ENCODE measurements around the gene DCTN4.
"Not testable (repeated sequence)": the region's sequence is repeated elsewhere in the genome, so short reads cannot be mapped to it uniquely, and the experiment has no call there.

DCTN4 gene

DNA sequence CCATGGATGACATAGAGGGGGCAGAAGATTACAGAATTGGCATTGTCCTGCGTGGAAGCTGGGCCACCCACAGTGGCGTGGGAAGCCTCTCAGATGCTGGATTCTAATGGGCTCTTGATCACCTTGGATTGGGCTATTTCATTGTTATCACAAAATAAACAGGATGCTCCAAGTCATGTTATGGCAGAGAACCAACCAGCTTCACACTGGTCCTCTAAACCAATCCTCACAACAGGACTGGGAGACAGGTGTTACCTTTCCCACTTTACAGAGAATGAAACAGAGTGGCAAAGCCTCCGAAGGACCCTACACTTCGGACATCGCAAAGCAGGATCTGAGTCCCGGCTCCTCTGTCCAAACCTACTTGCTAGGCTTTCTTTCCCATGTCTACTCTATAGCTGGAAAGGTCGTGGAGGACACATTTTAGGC is 19.3 kb upstream of the DCTN4 start:
- no peak for DNase-seq

DNA sequence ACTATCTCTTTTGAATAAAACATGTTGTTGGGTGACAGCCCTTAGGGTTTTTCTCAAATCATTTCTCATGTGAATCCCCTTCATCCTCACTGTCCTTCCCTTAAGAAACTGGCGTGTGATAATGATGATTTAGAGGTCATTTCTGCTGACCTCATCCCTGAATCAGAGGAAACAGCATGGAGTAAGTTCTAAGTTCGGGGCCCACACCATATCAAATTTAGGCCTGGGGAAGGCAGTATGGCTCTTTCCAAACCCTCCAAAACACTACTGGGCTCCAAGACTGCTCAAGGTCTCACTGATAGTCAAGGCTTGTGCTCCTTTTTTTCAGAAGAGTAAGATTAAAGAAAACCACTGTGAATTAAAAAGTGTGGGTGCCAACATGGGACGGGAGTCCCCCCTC is 18.9 kb upstream of the DCTN4 start:
- no peak for DNase-seq

DNA sequence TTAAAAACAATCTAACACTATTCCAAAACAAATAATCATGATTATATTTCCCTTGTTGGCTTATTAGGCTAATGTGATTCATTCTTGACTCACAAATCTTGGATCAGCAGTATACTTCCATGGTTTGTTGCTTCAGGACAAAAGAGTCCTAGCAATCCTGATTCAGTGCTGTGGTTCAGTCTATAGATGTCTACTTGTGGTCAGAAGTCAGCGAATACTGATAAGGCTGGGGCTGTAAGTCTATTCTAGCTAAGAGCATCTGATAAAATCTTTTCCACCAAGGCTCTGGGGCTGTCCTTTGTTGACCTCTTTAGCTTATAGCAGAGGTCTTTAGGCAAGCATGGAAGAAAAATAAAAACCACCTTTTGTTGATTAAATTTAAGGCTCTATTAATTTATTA is 15.3 kb upstream of the DCTN4 start:
- DNase-seq, result no peak

DNA sequence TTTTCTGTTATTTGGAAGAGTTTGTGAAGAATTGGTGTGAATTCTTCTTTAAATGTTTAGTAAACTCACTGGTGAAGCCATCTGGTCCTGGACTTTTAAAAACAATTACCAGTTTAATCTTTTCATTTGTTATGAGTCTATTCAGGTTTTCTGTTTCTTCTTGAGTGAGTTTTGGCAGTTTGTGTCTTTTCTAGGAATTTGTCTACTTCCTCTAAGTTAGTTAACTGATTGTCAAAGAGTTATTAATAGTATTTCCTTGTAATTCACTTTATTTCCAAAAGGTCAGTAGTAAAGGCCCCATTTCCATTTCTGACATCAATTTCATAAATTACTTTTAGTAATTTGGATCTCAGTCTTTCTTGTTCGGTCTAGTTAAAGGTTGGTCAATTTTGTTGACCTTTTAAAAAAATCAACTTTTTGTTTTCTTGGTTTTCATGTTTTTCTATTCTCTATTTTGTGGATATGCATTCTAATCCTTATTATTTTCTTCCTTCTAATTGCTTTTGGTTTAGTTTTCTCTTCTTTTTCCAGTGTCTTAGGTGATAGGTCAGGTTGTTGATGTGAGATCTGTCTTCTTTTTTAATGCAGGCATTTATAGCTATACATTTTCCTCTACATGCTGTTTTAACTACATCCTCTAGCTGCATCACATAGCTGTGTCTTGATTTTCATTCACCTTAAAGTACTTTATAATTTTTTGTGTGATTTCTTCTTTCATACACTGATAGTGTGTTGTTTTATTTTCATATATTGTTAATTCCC is 12.4 kb upstream of the DCTN4 start:
- DNase-seq, result no peak

DNA sequence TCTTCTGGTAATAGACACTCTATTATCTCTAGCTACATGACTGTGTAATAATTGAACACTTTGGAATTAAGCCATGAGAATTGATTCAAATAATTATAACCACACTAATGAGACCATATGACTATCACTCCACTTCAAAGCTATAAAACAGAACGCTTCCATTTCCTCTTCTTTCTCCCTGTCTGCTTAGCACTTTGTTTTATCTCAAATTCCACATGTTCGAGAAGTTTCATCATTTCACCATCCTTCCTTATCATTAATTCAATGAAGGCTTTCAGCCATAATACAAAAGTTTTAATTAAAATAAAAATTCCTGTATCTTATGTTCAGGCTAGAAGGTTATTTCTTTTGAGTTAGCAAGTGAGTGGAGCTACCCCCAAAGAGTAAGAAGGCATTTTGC is 7.4 kb upstream of the DCTN4 start:
- DNase-seq, result no peak

DNA sequence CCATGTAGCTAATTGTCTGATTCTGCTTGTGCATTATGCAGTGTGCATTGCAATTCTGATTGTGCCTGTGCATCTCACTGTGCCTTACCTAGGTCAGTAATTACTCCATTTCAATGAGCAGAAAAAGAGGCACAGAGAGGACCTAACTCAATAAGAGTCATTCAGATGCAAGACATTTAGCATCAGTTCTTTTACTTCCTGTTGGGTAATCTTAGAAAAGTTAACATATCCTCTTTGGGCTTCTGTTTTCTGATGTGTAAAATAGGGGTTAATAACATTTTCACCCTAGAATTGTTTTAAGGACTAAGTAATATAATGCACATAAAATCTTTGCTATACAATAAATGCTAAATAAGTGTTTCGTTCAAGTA is 7.0 kb upstream of the DCTN4 start:
- no peak for DNase-seq

DNA sequence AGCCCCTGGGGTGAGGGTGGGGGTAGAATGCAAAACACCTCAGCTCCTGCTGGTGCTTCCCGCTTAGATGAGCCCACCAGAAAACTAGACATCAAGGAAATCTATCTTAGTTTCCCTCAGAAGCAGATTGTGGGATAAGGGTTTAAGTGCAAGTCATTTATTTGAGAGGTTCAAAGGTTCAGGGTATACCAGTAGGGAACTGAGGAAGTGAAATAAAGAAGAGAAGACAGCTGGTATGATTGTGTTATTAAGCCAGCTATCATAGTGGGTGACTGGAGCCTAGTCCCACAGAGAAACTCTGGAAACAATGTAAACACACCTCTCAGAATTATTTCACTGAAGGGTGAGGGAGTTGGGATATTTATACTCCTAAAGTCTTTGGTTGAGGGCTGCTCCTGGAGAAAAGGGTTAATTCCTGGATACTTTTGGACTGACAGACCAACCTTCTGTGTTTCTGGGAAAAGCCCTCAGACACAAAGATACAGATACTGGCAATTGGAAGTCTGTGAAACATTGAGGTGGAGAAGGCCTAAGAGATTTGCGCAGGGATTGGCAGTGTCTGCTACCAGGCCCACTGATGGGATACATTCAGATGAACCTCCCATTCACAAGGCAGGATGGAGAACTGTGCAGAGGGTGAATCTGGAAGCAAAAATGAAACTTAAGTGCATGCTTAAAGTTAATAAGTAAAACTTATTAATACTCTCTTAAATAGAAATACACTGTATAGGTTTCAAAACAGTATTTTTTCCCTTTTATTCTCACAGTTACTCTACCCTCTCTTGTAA is 6.4 kb upstream of the DCTN4 start:
- no peak for DNase-seq

DNA sequence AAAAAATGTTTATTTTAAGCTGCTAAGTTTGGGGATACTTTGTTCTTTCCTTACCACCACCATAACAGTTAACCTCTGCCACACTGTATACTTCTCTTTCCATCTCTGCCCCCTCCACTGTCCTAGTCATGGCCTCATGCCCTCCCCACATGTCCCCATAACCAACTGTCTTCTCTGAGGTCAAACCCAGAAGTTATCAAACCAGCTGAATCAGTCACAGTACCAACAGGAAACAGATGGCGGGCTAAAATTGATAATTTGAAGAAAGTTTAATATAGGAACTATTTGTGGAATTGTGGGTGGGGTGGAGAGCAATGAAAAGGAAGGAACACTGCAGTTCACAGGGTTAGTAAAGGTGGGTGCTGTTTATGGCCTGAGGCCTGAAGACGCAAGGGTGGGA is 5.7 kb upstream of the DCTN4 start:
- no peak for DNase-seq

DNA sequence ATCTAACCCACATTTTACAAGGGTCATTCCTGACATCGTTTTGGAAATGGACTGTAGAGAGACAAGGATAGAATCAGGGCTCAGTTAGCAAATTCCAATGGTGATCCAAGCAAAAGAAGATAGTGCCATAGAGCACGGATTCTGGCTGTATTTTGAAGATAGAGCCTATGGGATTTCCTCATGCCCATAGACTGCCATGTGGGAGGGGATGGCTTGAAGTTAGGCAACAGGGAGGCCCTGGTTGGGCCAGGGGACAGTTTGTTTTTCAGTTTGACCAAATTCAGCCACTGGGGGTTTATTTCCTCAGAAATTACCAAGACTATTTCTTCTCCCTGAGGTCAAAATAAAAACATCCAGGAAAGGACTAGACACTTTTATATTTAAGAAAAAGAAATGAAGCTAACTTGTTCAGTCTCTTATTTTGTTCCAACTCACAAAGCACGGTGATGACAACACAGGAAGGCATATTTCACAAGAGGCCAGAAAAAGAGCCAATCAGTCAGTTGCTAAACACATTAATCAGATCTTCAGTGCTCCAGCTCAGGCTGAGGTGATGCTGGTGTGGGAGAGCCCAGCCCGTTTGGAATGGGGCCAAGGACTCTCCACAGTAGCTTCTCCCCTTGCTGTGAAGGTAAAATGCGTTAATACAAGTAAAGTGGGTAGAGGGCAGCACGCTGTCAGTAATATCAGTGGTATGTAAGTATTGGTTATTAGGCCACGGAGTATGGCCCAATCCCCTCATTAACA is 4.4 kb upstream of the DCTN4 start:
- DNase-seq, result peak; percentile 84

DNA sequence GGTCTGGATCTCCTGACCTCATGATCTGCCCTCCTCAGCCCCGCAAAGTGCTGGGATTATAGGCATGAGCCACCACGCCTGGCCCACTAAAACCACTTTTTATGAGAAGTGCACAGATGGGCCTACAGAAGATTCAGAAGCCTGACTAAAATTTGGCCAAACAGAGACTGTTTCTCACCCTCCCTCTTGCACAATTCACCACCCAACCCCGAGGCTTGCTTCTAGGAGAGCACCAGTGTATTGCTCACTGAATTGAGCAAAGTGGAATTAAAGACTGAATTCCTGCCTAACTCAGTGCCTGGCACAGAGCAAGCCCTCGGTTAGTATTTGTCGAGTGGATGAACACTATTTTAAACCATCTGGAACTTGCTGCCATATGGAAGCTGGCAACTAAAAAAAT is 3.4 kb upstream of the DCTN4 start:
- DNase-seq, result no peak

DNA sequence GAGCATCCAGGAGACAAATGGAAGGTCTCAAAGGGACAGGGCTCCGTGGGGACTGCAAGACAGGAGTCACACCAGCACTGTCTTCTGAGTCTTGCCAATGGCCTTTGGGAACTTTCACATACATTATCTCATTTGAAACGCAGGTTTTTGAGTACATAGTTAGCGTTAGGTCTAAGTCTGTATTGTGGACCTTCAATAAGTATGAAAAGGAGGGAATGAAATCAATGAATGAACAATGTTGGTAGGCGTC is 442 bp upstream of the DCTN4 start:
- no peak for DNase-seq

DNA sequence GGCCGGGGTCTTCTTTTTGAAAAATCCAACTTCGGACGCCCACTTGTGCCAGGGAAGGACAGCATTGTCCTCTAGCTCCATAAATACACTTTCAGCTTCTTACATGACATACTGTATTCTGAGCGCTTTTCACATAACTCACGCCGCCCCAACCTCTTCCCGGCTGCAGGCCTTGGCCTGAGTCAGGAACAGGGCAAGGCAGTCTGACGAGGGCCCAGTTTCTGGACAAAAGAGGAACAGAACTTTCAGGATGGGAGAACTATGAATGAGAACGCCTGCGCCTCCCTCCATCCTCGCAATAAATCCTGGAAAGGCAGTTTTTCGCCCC is 650 bp downstream of the DCTN4 start:
- no peak for DNase-seq

DNA sequence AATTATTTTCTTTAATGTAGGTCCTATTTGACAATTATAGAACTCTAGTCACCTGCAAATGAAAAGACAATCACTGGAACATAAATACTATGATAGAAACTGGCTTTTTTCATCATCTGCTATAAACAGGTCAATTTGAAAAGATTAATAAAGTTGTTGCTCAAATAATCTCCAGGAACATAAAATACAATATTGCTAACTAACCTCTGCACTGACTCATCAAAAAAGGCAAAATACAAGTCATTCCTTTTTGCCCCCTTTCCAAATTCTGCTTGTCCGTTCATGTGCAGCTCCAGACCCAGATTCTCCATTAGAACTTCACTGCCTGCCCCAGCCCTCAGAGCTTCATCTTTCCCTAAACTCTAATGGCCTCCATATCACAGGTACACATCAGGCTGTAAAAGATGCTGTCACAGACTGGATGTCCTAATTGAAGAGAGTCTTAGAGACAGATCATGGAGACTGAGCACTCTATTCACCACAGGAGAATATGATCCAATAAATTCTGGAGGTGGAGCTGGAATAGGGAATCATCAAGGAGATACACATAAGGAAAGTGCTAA is 1.6 kb downstream of the DCTN4 start:
- DNase-seq, result no peak

DNA sequence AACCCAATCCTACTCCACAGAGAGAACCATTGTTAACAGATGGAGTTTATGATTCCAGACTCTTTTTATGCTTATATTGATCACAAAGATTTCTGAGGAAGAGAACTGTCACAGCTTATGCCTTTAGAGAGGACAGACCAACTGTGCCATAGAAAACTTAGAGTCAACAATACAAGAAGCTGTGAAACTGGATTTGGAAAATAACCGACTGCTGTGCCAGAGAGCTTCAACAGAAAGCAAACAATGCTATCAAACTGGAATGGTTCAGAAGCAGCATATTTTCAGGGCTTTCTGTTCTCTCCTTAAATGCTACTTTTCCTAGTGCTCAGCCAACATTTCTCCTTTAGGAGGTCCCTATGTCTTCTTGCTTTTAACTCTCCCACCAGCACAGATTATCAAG is 5.0 kb downstream of the DCTN4 start:
- no peak for DNase-seq

DNA sequence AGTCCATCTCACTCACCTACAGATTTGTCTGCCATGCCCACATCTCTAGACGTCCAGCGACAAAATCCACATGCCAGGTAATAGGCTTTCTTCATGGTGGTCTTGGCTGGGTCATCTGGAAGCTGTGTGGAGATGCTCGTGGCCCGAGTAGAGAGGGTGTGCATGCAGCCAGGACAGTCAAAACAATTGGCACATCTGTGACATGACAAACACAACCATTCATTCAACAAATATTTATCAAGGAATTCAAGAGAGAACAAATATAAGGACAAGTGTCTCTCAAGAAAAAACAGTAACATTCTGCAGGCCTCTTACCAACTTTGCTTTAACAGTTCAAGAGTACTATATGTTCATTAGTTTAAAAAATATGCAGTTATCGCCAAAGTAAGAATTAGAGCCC is 5.4 kb downstream of the DCTN4 start:
- no peak for DNase-seq

DNA sequence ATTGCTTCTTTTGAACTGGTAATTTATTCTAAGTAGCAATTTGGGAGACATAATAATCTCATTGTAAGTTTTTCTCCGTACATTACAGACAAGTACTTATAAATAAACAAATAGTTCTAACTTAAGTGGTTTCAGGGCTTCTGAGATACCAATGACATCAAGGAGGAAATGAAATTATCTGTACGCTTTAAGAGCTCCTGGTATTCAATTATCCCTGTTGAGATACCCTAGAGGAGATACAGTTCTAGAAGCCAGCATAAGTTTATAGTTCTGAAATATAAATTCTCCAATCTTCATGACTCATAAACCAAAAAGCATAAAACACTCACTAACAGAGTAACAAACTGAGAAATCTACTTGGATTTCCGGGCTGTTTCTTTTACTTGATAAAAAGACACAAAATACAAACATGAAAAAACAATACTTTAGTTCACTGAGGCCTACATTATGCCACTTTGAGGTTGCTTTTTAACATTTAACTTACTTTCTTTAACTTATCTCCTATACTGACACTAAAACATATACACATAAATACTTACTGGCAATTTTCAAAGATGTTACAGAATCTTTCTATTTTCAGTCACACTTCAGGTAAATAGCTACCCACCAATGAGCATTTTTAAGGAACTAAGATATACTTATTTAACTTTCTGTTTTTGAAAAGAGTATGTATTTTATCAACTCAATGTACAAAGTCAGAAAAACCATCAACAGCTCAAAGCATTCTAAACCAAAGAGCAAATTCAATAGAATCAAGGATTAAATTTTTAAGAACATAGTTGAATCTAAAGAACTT is 7.5 kb downstream of the DCTN4 start:
- no peak for DNase-seq

DNA sequence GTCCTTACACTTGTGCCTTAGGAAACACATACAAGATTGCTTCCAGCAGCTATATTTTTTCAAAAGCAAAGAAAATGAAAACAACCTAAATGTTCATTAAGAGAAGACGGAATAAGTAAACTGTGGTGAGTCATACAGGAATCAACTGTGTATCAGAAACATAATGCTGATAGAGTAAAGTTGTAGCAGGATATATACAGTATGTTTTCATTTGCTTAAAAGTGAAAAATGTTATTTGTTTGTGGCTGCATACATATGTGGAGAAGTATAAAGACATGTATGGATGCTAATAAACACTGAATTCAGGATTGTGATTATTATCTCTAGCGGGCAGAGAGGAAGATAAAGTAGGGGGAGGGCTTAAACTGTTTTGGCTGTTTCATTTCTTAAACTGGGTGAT is 8.3 kb downstream of the DCTN4 start:
- DNase-seq, result no peak

DNA sequence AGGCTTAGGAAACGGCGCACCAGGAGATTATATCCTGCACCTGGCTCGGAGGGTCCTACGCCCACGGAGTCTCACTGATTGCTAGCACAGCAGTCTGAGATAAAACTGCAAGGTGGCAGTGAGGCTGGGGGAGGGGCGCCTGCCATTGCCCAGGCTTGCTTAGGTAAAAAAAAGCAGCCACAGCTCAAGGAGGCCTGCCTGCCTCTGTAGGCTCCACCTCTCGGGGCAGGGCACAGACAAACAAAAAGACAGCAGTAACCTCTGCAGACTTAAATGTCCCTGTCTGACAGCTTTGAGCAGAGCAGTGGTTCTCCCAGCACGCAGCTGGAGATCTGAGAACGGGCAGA is 15.7 kb downstream of the DCTN4 start:
- DNase-seq, result not testable (repeated sequence)

DNA sequence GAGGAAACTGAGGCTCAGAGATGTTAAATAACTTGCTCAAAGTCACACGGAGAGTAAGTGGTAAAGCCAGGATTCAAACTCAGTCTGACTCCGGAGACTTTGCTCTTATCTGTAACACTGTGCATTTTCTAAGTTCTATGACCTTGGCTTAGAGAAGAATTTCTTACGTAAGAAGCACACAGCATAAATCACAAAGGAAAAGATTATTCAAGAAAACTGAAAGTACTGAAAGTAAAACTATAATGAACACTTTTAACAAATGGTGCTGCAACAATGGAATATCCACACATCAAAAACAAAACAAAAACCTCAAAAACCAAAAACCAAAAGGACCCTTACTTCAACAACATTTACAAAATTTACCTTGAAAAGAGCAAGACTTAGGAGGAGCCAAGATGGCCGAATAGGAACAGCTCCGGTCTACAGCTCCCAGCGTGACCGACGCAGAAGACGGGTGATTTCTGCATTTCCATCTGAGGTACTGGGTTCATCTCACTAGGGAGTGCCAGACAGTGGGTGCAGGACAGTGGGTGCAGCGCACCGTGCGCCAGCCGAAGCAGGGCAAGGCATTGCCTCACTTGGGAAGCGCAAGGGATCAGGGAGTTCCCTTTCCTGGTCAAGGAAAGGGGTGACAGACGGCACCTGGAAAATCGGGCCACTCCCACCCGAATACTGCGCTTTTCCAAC is 16.2 kb downstream of the DCTN4 start:
- DNase-seq, result not testable (repeated sequence)

DNA sequence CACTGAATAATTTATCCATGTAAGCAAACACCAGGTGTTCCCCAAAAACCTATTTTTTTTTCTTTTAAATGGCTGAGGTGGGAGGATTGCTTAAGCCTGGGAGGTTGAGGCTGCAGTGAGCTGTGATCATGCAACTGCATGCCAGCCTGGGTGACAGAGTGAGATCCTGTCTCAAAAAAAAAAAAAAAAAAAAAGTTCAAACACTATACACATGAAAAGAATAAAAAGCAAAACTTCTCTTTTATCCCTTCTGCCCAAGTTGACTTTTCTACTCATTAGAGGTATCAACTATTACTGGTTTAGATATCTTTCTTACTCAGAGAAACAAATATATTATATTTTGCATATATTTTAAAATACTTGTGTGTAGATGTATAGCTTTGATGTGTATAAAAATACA is 17.8 kb downstream of the DCTN4 start:
- DNase-seq, result no peak

DNA sequence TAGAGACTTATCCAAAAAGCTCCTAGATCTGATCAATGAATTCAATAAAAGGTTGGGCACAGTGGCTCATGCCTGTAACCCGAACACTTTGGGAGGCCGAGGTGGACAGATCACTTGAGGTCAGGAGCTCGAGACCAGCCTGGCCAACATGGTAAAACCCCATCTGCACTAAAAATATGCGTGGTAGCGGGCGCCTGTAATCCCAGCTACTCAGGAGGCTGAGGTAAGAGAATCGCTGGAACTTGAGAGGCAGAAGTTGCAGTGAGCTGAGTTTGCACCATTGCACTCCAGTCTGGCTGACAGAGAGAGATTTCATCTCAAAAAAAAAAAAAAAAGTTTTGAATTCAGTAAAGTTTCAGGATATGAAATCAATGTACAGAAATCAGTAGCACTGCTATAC is 20.0 kb downstream of the DCTN4 start:
- no peak for DNase-seq

DNA sequence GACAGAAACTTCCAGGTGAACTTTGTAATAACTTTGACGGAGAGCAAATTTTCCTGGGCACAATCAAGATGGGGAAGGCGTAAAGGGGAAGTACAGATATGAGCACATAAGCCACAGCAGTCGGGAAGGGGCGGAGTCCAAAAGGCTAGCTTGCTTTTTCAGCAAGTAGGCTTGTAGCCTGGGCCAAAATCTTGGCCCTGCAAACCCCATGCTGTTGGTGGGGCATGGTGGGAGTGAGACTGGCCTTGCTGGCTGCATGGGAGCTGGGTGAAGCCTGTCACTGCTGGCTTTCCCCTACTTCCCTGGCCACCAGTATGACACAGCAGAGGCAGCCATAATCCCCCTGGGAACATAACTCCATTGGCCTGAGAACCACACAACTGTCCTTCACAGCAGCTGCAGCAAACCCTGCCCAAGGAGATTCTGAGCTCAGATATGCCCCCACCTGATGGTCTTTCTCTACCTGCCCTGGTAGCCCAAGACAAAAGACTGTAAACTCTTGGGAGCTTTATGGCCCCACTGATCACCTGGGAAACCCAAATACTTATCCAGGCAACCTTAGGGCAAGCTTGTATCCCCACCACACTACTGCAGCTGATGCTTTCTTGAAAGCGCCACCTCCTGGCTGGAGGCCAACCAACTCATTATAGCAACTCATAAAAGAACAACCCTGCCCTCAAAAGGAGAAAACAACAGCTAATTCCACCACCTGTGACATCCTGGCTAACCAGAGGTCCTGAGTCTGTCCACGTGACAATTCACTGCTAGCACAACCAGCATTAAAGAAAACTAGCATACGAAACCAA is 24.0 kb downstream of the DCTN4 start:
- no peak for DNase-seq
